MM.1S (cell line): Measurements from ENCODE around the gene MNS1.

ENCODE experiments used
- CTCF ChIP-seq: fragments of 300-600 bp; sonication (generic); IDR thresholded peaks from 2 replicates; pipeline ENCODE4 v1.5.1; 2016; ENCODE audit warnings: antibody characterized with exemption, low read length, mixed read lengths
- EZH2 ChIP-seq: fragments of 300-600 bp; sonication (generic); optimal IDR thresholded peaks from 2 replicates; pipeline ENCODE3; 2017; ENCODE audit warnings: low read depth, mild to moderate bottlenecking, antibody characterized with exemption, low read length, mixed read lengths
- EZH2phosphoT487 ChIP-seq: fragments of 300-600 bp; sonication (generic); IDR thresholded peaks from 2 replicates; pipeline ENCODE4 v1.6.1; 2018; ENCODE audit warnings: antibody characterized with exemption, low read length

GRCh38 chr15:56459096-56459495, 5.8 kb downstream of the MNS1 start:
- TF ChIP-seq CTCF (no peak), EZH2 (no peak), EZH2phosphoT487 (no peak)
